Calu3 (cell line): ENCODE measurements around the gene DBP. TPM values are rescaled to one million over a fixed set of nuclear protein-coding genes. Genes with fewer than 3 reads are reported as not detected.

Experiments
- BruUV-seq: library from RNA; stranded (reverse); fragments of 400-500 nt; replicated peaks from 2 replicates; lab custom pipeline; 2021; lab: Mats Ljungman, UMichigan
- CTCF ChIA-PET: fragments of 300-600 bp; sonication (Branson Sonifier 250); formaldehyde crosslinking; loops from one replicate; lab custom pipeline; 2022; ENCODE audit warnings: antibody characterized with exemption; lab: Charles Lee
- DNase-seq: peaks from one replicate; pipeline ENCODE4 v3.0.0; 2022
- H3K27ac Mint-ChIP-seq: one replicate; pipeline ENCODE4 v1.8.0; 2022; ENCODE audit warnings: mixed read lengths; ENCODE audit not compliant: unreplicated experiment
- H3K27me3 Mint-ChIP-seq: one replicate; pipeline ENCODE4 v1.8.0; 2022; ENCODE audit warnings: mixed read lengths; ENCODE audit not compliant: unreplicated experiment
- H3K36me3 Mint-ChIP-seq: one replicate; pipeline ENCODE4 v1.8.0; 2022; ENCODE audit warnings: mild to moderate bottlenecking, moderate library complexity, mixed read lengths; ENCODE audit not compliant: insufficient read depth, unreplicated experiment
- H3K4me1 Mint-ChIP-seq: one replicate; pipeline ENCODE4 v1.8.0; 2022; ENCODE audit warnings: mild to moderate bottlenecking, low read depth, mixed read lengths; ENCODE audit not compliant: unreplicated experiment
- H3K4me3 Mint-ChIP-seq: one replicate; pipeline ENCODE4 v1.8.0; 2022; ENCODE audit warnings: mild to moderate bottlenecking, low read depth, moderate library complexity, mixed read lengths; ENCODE audit not compliant: unreplicated experiment
- H3K9me3 Mint-ChIP-seq: one replicate; pipeline ENCODE4 v1.8.0; 2022; ENCODE audit warnings: low read depth, mixed read lengths; ENCODE audit not compliant: unreplicated experiment
- intact Hi-C: fragments of 100-400 bp; cut with micrococcal nuclease; formaldehyde crosslinking; loops from one replicate; pipeline ENCODE4 v1.10.0; 2022; ENCODE audit not compliant: unreplicated experiment
- total RNA-seq: library from RNA; stranded (reverse); gene quantifications from 2 replicates; pipeline ENCODE4 v1.2.3, GENCODE V29; 2022
- TF ChIP-seq, protein P1 (sequence below): fragments of 200-600 bp; IDR thresholded peaks from one replicate; pipeline ENCODE4 v1.8.0; 2022; ENCODE audit warnings: antibody characterized with exemption; ENCODE audit not compliant: unreplicated experiment

DBP gene
- total RNA-seq, 1 experiment from 2014 or later: 4.3 TPM

DNA sequence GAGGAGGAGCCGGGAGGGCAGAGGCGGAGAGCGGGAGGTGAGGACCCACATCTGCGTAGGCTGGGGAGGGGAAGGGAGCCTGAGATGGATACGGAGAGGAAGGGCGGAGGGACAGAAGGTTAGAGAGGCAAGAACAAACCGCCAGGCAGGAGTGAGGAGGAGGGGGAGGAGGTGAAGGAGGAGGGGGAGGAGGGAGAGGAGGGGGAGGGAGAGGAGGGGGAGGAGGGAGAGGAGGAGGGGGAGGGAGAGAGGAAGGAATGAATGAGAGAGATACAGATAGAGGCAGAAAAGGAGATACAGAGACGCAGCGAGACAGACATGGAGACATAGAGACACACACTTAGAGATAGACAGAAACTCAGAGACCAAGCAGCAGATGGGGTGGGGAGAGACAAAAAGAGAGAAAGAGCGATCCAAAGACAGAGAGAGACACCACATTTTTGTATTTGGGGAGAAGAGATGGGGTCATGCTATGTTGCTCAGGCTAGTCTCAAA is 9.6 kb upstream of the DBP start:
- intact Hi-C loops: no loop called here
- Mint-ChIP-seq H3K4me1 (peaks cover 19% of the 10 kb centered on the region), H3K9me3 (no peaks in the 10 kb centered on the region), H3K36me3 (peaks cover 6% of the 10 kb centered on the region), H3K4me3 (peak overlapping the region; percentile 55), H3K27ac (no peak overlapping the region), H3K27me3 (peaks cover 53% of the 10 kb centered on the region)
- CTCF ChIA-PET: interaction anchor here (0.6 to 2.4 kb wide), 10 partner anchors 9 to 347 kb away, joined by 3 to 13 read pairs (median 5); partner anchors contain the start of genes GYS1 and RUVBL2
- TF ChIP-seq, protein P1, sequence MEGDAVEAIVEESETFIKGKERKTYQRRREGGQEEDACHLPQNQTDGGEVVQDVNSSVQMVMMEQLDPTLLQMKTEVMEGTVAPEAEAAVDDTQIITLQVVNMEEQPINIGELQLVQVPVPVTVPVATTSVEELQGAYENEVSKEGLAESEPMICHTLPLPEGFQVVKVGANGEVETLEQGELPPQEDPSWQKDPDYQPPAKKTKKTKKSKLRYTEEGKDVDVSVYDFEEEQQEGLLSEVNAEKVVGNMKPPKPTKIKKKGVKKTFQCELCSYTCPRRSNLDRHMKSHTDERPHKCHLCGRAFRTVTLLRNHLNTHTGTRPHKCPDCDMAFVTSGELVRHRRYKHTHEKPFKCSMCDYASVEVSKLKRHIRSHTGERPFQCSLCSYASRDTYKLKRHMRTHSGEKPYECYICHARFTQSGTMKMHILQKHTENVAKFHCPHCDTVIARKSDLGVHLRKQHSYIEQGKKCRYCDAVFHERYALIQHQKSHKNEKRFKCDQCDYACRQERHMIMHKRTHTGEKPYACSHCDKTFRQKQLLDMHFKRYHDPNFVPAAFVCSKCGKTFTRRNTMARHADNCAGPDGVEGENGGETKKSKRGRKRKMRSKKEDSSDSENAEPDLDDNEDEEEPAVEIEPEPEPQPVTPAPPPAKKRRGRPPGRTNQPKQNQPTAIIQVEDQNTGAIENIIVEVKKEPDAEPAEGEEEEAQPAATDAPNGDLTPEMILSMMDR: no peak
- DNase-seq: no peak
- no TSS peak for BruUV-seq

DNA sequence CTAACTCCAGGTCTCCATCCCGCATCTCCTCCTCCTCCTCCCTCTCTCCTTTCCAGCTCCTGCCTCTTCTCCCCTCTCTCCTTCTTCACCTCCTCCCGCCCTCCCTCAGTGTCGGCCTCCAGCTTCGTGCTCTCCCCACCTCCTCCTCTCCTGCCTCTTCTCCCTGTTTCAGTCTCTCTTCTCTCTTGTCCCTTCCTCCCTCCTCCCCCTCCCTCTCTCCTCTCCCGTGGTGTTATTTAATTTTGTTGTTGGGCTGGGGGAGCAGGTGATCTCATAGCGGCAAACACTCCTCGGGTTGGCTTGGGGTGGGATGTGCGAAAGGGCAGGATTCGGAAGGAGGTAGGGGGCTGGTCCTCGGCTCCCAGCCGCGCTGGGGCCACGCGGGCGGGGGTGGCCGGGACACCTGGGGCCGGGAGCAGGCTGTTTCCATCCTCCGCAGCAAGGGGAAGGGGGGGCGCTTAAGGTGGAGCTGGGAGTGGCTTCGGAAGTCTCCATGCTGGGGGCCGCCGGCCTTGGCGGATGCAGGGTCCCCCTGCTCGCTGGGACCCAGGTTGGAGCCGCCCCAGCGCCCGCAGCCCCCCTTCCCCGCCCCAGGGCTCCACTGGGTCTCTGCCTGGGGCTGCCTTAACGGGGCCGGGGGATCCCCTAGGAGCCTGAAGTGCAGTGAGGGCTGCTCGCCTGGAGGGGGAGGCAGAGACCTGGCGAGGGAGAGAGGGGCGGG is 9.0 kb upstream of the DBP start, which contains the start of gene CA11:
CA11 (minus strand) TSS at position 187 of the 721 bp plus-strand sequence. CDS start 555 bp downstream, outside the sequence.
- Mint-ChIP-seq H3K4me3 (peak within 1 kb of the TSS; percentile 55), H3K9me3 (no peaks in the 10 kb centered on the region), H3K27me3 (peaks cover 59% of the 10 kb centered on the region), H3K27ac (no peak within 1 kb of the TSS), H3K4me1 (peaks cover 19% of the 10 kb centered on the region), H3K36me3 (peaks cover 6% of the 10 kb centered on the region)
- CTCF ChIA-PET: interaction anchor here (0.6 to 2.4 kb wide), 16 partner anchors 8 to 347 kb away, joined by 3 to 13 read pairs (median 4); partner anchors contain the start of genes GYS1 and RUVBL2
- intact Hi-C loops: no loop called here
- DNase-seq: peak; percentile 94
- no TSS peak for BruUV-seq
- TF ChIP-seq, protein P1: peak; percentile 91

DNA sequence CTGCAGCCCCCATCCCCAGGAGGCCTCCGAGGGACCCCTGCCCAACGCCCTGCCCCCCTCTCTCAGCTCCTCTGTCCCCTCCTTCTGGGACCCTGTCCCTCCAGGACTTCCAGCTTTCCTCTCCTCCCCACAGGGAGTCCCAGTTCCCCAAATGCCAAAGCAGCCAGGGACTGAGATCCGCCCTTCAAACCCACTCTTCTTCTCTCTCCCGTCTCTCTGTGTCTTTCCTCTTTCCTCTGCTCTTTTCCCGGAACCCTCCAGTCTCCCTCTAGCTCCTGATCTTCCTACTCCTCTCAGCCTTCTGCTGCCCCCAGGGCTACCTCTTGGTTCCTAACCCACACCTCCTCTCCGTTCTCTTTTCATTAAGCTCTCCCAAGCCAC is 8.4 kb upstream of the DBP start:
- Mint-ChIP-seq H3K36me3 (peaks cover 6% of the 10 kb centered on the region), H3K9me3 (no peaks in the 10 kb centered on the region), H3K27ac (no peak overlapping the region), H3K4me1 (peaks cover 19% of the 10 kb centered on the region), H3K4me3 (peak overlapping the region; percentile 55), H3K27me3 (peaks cover 64% of the 10 kb centered on the region)
- CTCF ChIA-PET: interaction anchor here (0.6 to 2.4 kb wide), 16 partner anchors 8 to 348 kb away, joined by 3 to 13 read pairs (median 4); partner anchors contain the start of genes GYS1 and RUVBL2
- no TSS peak for BruUV-seq
- no peak for DNase-seq
- intact Hi-C loops: loop anchor here (2.0 kb wide), 1 partner anchor 139 kb away; no protein-coding TSS in a partner anchor
- TF ChIP-seq, protein P1: no peak

DNA sequence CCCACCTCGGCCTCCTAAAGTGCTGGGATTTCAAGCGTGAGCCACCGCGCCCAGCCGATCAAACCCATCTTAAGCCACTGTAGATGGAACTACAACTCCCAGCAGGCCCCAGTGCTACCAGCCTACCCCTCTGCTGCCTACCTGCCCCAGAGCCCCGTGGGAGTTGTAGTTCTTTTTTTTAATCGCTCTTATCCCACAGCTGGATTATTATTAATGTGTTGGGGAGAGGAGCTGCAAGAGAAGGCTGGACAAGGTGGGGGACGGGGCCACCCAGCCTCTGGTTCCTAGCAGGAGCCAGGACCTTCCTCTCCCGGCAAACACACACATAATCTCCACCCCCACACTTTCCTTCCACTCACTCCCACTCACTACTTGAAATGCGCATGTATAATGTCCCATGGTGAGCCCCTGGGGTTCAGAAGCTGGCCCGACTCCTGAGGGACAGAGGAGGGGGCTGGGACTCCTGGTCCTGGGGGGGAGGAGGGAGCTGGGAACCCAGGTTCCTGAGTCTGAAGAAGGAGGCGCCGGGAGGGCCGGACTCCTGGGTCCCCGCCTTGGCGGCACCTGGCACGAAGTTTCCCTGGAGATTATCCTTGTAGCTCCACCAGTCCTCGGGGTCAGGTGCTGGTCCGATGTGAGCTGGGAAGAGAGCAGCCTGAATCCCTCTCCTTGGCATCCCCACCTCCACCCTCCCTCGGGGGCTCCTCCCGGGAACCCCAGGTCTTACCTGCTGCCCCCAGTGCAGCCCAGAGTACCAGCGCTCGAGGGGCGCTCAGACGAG is 7.8 kb upstream of the DBP start:
- Mint-ChIP-seq H3K27ac (no peak overlapping the region), H3K27me3 (peaks cover 69% of the 10 kb centered on the region), H3K4me1 (peaks cover 20% of the 10 kb centered on the region), H3K4me3 (peak overlapping the region; percentile 55), H3K9me3 (no peaks in the 10 kb centered on the region), H3K36me3 (peaks cover 6% of the 10 kb centered on the region)
- TF ChIP-seq, protein P1: no peak
- BruUV-seq: no TSS peak
- peak; percentile 72 for DNase-seq
- CTCF ChIA-PET: interaction anchor here (0.8 to 2.4 kb wide), 11 partner anchors 12 to 198 kb away, joined by 3 to 13 read pairs (median 5); no protein-coding TSS in a partner anchor
- intact Hi-C loops: loop anchor here (2.0 kb wide), 1 partner anchor 140 kb away; no protein-coding TSS in a partner anchor
